Measurements from ENCODE around the gene FAM181A.

The FAM181A gene

DNA sequence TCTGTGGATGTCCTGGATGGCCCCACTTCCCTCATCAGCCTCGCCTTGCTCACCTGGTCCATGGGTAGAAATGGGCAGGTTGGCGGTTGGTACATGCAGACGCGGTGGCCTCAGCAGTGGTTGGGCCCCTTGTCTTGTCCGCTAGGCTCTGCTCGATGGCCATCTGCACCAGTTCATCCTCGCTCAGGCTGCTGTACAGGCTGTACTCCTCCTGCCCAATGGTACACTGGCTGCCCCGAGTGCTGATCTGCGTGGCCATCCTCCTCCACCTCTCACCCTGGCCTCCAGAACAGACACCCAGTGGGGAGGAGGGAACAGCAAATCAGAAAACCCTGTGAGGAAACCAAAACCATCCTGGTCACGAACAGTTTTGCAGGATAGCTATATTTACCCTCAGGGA is 37.1 kb downstream of the FAM181A start:
- DNase-seq, result no peak

DNA sequence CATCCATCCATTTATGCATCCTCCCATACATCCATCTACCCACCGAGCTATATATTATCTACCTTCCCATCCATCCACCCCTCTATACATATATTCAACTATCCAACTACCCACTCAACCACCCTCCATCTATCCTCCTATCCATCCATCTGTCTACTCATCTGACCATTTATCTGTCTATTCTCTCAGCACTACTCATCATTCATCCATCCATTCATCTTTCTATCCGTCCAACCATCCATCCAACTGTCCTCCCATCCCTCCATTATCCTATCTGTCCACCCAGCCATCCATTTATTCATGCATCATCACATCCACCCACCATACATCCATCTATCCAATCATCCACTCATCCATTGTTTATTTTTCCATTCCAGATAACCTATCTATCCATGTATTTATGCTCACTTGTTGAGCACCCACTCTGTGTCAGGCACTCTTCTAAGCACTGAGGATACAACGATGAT is 37.7 kb downstream of the FAM181A start:
- no peak for DNase-seq

DNA sequence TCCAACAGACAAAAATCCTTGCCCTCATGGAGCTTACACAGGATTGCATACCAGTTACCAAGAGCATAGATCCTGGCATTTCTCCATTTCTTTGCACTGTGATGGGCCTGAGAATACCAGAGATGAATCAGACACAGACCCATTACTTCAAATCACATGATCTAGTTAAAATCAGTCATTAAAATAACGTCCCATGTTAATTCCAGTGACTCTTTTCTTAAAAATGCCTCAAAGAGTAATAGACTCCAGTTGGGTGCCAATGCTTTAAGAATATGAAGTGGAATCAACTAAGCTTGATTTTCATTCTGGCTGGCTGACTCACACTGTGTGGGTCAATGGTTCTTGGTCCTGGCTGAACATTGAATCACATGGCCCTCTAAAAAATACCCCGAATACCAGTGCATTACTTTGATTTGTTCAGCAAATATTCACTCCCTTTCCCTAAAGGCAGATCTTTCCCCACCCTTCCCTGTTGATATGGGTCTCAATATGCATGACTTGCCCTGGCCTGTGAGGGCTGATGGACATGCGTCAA is 38.2 kb downstream of the FAM181A start:
- DNase-seq, result no peak

DNA sequence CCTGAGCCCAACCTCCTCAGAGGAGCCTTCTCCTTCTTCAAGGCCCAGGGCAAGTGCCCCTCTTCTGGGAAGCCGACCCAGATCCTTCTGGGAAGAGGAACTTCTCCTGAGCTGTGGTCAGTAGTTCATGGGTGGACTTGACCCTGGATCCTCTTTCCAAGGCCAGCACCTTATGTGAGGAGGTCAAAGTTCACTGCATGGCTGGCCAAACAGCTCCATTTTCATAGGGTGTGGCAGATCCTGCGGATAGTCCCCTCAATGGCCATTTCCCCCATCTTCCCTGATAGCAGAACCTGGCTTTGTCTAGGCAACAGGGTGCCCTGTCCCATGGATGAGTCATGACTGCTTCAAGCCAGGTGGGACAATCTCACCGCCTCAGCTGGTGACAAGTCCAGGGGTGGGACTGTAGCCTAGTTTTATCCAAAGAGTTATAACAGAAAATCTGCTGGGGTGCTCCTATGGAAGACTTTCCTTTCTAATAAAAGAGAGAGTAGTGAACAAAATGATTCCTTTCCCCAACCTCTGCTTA is 38.9 kb downstream of the FAM181A start:
- no peak for DNase-seq

DNA sequence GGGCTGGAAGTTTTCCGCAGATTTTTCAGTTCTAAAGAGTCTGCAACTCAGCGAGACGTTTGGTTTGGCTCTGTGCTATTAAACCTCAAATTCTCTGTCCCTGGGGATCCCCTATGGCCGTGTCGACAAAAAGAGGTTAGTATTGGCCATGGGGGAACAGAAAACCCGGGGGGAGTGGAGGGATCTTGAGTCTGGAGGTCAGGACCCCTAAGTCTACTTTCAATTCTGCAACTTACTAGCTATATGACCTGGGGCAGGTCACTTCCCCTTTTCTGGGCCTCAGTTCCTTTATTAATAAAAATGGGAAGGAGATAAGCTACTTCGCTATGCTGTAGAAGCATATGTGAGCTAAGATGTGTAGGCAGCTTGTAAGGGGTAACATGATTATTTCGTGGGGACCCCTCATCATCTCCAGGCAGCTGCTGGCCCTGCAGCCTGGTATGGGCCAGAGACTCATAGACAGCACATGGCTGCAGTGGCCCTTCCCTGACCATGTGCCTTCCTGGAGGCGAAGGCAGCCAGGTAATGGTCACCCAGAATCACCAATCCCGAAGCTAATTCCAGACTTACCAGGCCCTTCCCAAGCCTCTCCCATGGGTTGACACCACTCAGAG is 40.6 kb downstream of the FAM181A start:
- no peak for DNase-seq

DNA sequence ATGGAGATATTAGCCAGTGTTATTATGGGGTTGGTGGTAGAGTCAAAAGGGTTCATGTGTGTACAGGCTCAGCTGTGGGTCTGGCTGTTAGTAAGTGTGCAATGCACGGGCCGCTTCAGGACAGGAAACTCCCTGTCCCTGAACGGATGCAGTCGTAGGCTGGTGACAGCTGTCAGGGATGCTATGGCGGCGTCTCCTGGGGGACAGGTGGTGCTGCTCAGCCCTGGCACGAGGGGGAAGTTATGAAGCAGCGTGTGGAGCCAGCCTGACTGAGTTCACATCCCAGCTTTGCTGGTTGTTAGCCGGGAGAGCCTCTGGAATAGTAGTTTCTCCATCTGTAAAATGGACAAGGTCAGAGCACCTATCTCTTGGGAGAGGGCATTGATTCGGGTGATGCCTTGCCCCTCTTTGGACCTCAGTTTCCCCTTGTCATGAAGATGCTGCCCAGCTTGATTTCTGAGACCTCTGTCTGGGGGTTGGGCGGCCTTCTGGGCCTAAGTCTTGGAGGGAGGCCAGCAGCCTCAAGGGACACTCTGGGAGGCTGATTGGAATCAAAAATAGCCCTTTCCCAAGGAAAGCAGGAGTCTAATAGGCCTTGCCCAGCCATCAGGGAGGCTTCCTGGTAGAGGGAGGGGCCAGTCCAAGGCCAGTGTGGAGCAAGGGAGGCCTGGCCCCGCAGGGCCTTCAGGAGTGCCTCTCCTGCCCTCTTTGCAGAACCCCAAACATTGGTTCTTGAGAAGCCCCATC is 42.1 kb downstream of the FAM181A start:
- peak; percentile 63 for DNase-seq

DNA sequence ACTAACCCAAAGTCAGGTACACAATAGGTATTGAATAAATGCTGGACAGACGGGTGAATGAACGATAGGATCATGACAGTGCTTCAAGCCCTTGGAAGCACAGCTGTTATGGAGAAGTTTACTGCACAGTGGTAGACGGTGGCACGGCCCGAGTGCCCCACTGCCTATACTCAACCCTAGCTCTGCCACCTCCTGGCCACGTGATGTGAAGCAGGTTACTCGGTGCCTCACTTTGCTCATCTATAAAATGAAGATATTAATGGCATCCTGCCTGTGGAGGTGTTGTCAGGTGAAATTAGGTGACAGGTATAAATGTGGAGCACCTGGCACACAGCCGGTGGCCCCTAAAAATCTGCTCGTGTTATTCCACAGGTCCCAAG is 43.4 kb downstream of the FAM181A start:
- DNase-seq, result peak; percentile 70

DNA sequence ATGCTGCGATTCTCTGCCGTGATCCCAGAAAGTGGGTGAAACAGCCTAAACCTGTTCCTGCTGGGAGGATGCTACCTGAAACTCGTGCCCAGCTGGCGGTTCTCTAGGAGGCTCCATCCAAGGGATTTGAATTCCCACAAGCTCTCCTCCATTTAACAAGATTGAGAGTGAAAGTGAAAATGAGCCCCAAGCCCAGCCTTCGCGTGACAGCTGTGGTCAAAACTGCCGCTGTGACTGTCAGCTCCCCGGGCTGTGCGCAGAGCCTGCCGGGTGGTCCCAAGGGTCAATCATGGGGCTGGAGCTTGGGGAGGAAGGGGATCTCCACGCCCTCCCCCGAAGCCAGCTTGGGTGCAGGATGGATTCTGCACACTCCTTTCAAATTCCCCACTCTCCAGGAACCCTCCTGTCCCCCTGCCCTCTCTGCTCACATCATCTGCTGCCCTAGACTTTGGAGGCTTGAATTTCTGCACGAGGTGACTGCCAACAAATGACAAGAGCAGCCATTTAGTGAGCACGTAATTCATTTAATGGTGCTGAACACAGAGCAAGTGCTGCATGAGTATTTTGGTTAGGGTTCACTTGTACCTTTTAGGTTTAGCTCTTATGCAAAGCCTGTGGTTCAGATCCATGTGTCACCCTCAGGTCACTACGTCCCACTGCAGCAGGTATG is 44.0 kb downstream of the FAM181A start:
- DNase-seq, result peak; percentile 87

DNA sequence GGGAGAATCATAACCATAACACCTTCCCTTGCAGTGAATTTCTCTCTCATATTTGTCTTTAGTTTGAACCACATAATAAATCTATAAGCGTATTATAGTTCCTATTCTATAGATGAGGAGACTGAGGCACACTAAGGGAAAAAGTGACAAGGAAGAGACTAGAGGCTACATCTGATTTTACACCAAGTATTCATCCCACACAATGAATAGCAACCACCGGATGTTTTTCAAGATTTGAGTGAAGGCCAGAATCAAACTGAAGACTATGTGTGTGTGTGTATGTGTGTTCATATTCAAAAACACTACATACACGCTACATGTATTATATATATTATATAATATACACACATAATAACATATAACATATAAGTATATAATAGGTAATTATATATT is 44.5 kb downstream of the FAM181A start:
- no peak for DNase-seq

DNA sequence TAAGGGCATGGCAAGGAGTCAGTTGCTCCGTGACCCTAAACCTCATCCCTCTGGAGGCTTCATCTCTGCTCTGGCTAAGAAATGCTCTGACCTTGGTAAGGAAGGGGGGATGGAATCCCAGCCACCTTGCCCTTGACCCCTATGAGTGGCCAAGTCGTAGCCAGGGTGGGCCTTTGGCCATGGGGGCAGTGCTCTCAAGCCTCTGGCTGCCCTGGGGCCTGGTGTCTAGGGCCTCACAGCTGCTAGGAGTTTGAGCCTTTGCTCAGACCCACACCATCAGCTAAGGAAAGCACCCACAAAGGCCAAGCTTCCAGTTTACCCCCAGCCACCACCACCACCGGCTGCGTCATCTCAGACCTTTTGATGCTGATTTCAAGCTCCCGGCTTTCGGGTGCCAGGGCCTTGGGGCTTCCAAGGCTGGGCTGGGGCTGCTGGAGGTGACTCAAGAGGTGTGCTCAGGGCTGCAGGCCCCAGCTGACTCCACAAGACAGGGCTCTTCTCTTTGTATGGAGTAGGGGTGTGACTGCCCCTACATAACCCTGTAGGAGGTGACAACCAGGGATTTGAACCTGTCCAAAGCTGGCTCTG is 45.6 kb downstream of the FAM181A start:
- no peak for DNase-seq

DNA sequence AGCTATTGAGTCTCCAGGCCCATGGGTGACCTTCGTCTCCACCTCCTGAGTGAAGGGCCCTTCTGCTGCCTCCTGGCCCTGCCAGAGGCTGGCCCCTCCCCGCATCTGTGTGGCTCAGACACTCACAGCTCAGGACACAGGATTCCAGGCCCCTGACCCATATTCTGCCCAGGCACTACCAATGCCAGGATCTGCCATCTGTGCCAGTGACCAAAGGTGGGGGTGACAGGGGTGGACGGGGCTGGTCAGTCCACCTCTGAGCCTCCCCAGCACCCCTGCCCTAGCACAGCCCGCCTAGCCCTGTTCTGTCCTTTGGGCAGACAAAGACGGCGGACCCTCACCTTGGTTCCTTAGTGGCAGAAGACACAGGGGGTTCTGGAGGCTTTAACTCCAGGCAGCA is 46.5 kb downstream of the FAM181A start:
- DNase-seq, result no peak

DNA sequence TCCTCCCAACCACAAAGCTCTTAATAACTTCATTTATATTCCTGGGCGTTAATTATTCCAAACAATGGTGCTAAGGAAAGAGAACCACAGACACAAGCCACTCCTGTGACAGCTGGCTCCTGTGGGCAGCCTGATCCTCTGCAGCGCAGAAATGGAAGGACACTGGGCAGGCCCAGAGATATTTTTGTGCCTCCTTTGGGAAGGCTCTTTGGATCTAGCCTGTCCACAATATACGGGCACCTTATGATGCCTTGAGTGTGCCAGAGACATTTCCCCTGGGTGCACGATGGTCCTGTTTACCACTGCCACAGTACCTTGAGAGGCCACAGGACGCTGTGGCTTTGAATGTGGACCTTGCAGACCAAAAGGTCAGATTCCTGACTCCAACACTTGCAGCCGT is 47.2 kb downstream of the FAM181A start:
- no peak for DNase-seq

DNA sequence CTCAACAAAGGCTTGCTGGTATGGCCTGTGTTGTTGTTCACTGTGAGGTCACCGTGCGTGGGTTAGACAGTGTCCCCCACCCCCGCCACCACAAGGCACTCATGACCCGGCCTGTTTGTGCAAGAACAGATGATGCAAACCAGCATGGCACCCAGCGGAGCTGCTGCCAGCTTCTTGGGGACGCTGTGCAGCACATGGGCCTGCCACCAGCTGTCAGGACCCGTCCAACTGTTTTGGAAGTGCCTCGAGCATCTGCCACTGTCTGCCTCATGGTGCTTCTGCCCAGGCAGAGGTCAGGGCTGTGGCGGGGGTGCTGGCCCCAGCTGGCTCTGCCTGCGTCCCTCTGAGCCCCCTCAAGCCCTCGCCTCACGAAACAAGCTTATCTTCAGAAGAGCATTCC is 47.7 kb downstream of the FAM181A start:
- peak; percentile 91 for DNase-seq

DNA sequence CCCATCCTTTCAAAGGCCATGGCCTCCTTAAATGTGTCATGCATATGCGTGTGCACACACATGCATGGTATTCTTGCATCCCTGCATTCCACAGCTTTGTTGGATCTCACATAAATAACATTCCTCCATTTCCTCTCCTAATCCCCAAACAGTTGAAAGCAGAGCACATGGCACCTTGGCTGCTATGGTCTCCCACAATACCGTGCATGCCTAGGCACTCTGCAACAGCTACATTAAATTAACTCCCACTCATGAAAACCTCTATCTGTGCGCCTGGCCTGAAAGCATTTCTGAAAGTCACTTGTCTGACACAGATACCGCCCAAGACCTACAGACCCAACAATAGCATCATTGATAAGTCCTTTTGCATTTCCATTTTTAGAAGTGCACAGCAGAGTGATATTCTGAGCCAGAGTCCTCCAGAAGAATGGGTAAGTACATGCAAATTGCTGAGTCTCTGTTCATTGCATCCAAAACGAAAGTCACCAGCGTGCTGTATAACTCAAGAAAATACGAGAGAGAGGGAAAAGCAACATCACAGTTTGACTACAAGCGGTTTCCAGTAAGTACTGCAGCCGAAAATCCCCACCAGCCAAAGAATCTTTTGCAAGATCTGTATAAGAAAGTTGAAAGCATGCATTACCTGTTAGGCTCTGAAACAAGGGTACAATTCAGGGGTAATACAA is 48.8 kb downstream of the FAM181A start:
- no peak for DNase-seq

DNA sequence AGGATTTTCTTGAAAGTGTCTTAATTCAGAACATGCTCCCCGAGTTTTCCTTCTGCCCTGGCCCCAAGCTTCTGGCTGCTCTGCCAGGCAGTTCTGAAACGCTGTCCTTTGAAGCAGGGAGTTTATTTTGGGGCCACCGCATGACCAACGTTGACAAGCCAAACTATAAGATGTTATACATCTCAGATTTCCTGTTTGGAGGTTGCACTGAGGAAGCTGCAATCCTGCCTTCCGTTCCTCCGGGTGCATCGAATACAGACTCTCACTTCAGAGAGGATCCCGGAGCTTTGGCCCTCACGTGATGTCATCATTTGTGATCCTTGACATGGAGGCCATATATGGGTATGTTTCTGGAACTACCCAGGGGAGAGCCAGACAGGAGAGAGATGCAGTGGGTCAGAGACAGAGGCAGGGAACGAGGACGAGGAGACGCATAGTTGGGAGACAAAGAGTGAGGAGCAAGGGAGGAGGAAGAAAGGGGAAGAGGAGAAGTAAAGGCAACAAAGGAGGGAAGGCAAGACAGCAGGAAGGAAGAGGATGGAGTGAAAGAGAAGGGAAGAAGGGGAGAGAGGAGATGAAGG is 49.4 kb downstream of the FAM181A start, which contains the start of gene ASB2:
TSS of gene ASB2 (minus strand) at position 94 of the 581 bp plus-strand sequence. CDS start 12,031 bp downstream, outside the sequence.
- no peak for DNase-seq

DNA sequence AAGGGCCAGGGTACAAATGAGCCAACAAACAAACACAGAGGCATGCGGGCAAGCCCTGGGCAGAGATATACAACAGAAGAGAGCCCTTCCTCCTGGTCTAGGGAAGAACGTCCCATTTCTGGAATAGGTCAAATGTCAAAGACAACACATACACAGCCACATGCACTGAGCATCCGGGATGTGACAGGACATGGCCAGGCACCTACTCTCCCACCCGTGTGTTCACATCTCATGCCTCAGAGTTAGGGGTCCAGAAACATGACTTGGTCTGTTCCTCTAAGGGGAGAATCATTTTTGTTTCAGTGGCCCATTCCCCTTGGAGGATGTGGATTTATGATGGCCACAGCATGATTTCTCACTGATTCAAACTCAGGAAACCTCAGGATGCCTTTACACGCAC is 50.0 kb downstream of the FAM181A start:
- no peak for DNase-seq

DNA sequence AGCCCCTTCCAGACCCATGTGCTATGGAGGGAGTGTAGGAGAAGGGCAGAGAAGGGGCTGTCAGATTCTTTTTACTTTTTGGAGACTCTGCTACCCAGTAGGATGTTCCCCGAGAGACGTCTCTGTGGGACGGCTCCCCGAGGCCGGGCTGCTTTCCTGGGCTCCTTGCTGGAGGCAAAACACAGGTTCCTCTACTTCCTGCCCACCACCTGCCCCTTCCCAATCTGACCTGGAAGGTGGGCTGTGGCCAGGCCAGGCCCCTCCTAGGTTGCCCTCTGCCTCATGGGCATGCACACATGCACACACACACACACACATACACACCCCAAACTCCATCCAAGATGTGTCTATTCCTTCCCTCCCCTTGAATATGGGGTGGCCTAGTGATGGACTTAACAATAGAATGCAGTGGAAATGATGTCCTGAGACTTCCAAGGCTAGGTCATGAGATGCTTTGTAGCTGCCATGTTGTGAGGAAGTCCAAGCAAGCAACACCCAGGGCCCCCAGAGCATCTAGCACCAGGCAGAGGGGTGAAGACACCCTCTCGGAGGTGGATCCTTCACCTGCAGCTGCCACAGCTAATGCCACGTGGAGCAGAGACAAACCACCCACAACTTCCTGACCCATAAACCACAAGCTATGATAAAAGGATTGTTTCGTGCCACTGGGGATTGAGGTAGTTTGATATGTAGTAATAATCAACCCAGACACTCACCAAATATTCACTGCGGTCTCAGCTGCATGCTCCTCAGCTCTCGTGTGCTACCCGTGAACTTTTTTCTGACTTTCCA is 50.8 kb downstream of the FAM181A start:
- DNase-seq, result no peak

DNA sequence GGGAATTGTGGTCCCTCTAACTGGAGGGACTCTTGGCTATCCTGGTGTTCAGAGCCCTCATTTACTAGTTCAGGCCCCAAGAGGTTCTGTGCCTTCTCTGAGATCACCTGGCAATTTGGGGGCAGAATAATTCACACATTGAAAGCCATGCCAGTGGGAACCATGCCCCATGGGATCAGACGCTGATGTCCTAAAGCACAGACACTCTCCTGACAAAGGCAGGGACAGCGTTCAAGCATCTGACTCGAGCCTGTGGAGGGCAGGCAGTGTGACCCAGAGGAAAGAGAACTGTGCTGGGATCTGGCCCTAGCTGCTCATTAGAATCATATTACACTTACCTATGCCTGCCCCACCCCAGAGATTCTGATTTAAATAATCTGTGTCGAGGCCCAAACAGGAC is 51.6 kb downstream of the FAM181A start:
- no peak for DNase-seq
